A549 (cell line): ENCODE measurements around the gene KLHDC7B.

ENCODE experiments used
- EP300 ChIP-seq, 2 experiments: fragments of >200 bp; sonication (Bioruptor Twin); formaldehyde crosslinking; IDR thresholded peaks; 2 replicates in 1 of 2; 3 replicates in 1 of 2; pipeline ENCODE4 v1.6.1; 2016 to 2017
- KDM1A ChIP-seq: fragments of 200-600 bp; sonication (generic); IDR thresholded peaks from 2 replicates; pipeline ENCODE4 v1.6.1; 2016; ENCODE audit warnings: low read depth, mild to moderate bottlenecking
- MYC ChIP-seq: IDR thresholded peaks from 2 replicates; pipeline ENCODE4 v1.6.1; 2012; ENCODE audit warnings: mild to moderate bottlenecking, inconsistent platforms, low read length, improper control_type of control experiment, borderline replicate concordance
- POLR2A ChIP-seq: IDR thresholded peaks from 2 replicates; pipeline ENCODE4 v1.6.1; 2012; ENCODE audit warnings: mild to moderate bottlenecking, low read length
- POLR2AphosphoS2 ChIP-seq: conservative IDR thresholded peaks from 2 replicates; pipeline ENCODE4 v1.6.1; 2012; ENCODE audit warnings: low read length, improper control_type of control experiment, inconsistent platforms
- RAD21 ChIP-seq, 2 experiments: fragments of >200 bp in 1 of 2; sonication (Bioruptor Twin) in 1 of 2; formaldehyde crosslinking in 1 of 2; IDR thresholded peaks in 1 of 2; conservative IDR thresholded peaks in 1 of 2; 2 replicates in 1 of 2; 3 replicates in 1 of 2; pipeline ENCODE4 v1.6.1; 2012 to 2018; ENCODE audit warnings: inconsistent platforms in 1 of 2
- RARB ChIP-seq: fragments of 250-450 bp; sonication (Bioruptor Pico); IDR thresholded peaks from 2 replicates; pipeline ENCODE4 v1.8.0; 2021; ENCODE audit warnings: mild to moderate bottlenecking, moderate library complexity
- TF ChIP-seq, protein P1 (sequence below): fragments of >200 bp; sonication (Bioruptor Twin); formaldehyde crosslinking; IDR thresholded peaks from 3 replicates; pipeline ENCODE4 v1.5.1; 2016
- TF ChIP-seq, protein P2 (sequence below): IDR thresholded peaks from 2 replicates; pipeline ENCODE4 v1.6.1; 2012

DNA sequence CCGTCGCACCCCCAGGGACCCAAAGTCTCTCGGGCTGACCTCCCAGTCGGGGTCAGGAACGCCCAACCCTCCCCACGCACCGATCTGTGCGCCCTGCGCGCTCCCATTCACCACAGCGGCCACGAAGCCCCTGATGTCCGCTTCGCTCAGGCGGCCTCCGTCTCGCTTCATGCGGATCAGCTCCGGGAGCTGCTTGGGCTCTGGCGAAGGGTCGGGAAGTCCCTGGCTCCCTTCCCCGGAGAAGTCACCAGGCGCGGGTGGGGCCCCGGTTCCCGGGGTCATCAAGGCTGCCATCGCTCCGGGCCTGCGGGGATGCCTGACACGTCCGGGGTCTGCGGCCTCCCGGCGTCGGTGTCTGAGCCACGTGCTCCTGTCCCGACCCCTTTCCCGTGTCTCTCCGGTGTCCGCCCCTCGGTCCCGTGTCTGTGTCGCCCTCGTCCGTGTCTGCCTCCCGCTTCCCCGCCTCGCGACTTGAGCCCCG, 16.2 kb upstream of the KLHDC7B start:
- TF ChIP-seq, protein P1, sequence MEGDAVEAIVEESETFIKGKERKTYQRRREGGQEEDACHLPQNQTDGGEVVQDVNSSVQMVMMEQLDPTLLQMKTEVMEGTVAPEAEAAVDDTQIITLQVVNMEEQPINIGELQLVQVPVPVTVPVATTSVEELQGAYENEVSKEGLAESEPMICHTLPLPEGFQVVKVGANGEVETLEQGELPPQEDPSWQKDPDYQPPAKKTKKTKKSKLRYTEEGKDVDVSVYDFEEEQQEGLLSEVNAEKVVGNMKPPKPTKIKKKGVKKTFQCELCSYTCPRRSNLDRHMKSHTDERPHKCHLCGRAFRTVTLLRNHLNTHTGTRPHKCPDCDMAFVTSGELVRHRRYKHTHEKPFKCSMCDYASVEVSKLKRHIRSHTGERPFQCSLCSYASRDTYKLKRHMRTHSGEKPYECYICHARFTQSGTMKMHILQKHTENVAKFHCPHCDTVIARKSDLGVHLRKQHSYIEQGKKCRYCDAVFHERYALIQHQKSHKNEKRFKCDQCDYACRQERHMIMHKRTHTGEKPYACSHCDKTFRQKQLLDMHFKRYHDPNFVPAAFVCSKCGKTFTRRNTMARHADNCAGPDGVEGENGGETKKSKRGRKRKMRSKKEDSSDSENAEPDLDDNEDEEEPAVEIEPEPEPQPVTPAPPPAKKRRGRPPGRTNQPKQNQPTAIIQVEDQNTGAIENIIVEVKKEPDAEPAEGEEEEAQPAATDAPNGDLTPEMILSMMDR = no peak
- TF ChIP-seq POLR2A = no peak
- TF ChIP-seq KDM1A = no peak
- no peak for TF ChIP-seq POLR2AphosphoS2
- TF ChIP-seq EP300 (IDR thresholded peaks at IDR 0.05) = no peak
- TF ChIP-seq RAD21 (conservative IDR thresholded peaks at IDR 0.05 in 1 of 2, IDR thresholded peaks at IDR 0.05 in 1 of 2) = no peak
- TF ChIP-seq MYC = no peak
- TF ChIP-seq, protein P2, sequence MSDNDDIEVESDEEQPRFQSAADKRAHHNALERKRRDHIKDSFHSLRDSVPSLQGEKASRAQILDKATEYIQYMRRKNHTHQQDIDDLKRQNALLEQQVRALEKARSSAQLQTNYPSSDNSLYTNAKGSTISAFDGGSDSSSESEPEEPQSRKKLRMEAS = no peak
- no peak for TF ChIP-seq RARB (CRISPR knock-in tag)
